HepG2 (cell line): ENCODE data around the gene TMEM187. TPM values are rescaled to one million over a fixed set of nuclear protein-coding genes. Genes with fewer than 3 reads are reported as not detected.

Experiments
- AGO2 ChIP-seq: fragments of 200-400 bp; formaldehyde crosslinking; optimal IDR thresholded peaks from 2 replicates; pipeline ENCODE3; 2017; ENCODE audit warnings: mild to moderate bottlenecking, low read depth, low read length, moderate library complexity
- E2F2 ChIP-seq: sonication (generic); formaldehyde crosslinking; IDR thresholded peaks from 2 replicates; pipeline ENCODE4 v1.4.0; 2020; ENCODE audit warnings: missing genetic modification reagents, borderline replicate concordance
- HOXD1 ChIP-seq: sonication (generic); formaldehyde crosslinking; IDR thresholded peaks from 2 replicates; pipeline ENCODE4 v1.5.0; 2020; ENCODE audit warnings: missing genetic modification reagents
- MED1 ChIP-seq: sonication (generic); formaldehyde crosslinking; IDR thresholded peaks from 2 replicates; pipeline ENCODE4 v1.4.0; 2020; ENCODE audit warnings: missing genetic modification reagents
- PRMT3 ChIP-seq: sonication (generic); formaldehyde crosslinking; IDR thresholded peaks from 2 replicates; pipeline ENCODE4 v1.8.1; 2022; ENCODE audit warnings: low read depth, mild to moderate bottlenecking, moderate library complexity, missing genetic modification reagents, borderline replicate concordance
- RARA ChIP-seq: IDR thresholded peaks from 2 replicates; pipeline ENCODE4 v1.6.1; 2016; ENCODE audit warnings: missing genetic modification reagents, missing compliant biosample characterization
- RBFOX2 ChIP-seq: fragments of 200-400 bp; formaldehyde crosslinking; IDR thresholded peaks from 2 replicates; pipeline ENCODE4 v1.6.1; 2017; ENCODE audit warnings: low read depth, mild to moderate bottlenecking, low read length
- RBM22 ChIP-seq: fragments of 200-400 bp; formaldehyde crosslinking; optimal IDR thresholded peaks from 2 replicates; pipeline ENCODE3; 2017; ENCODE audit warnings: mild to moderate bottlenecking, low read length, moderate library complexity
- SUZ12 ChIP-seq: fragments of 150-350 bp; IDR thresholded peaks from 2 replicates; pipeline ENCODE4 v1.6.1; 2014; ENCODE audit warnings: low read depth, low read length
- ZBTB21 ChIP-seq: sonication (generic); formaldehyde crosslinking; IDR thresholded peaks from 2 replicates; pipeline ENCODE4 v1.4.0; 2020; ENCODE audit warnings: missing genetic modification reagents
- ZNF160 ChIP-seq: sonication (generic); formaldehyde crosslinking; IDR thresholded peaks from 2 replicates; pipeline ENCODE4 v1.8.0; 2022; ENCODE audit warnings: mild to moderate bottlenecking, inconsistent platforms, missing genetic modification reagents
- ZNF17 ChIP-seq: sonication (generic); formaldehyde crosslinking; IDR thresholded peaks from 2 replicates; pipeline ENCODE4 v1.5.0; 2020; ENCODE audit warnings: mild to moderate bottlenecking, missing genetic modification reagents
- ZNF281 ChIP-seq: sonication (generic); formaldehyde crosslinking; IDR thresholded peaks from 2 replicates; pipeline ENCODE4 v1.4.0; 2020; ENCODE audit warnings: missing genetic modification reagents, borderline replicate concordance
- ZNF3 ChIP-seq: IDR thresholded peaks from 2 replicates; pipeline ENCODE4 v1.7.0; 2017; ENCODE audit warnings: inconsistent platforms
- ZNF775 ChIP-seq: sonication (generic); formaldehyde crosslinking; IDR thresholded peaks from 2 replicates; pipeline ENCODE4 v1.4.0; 2020; ENCODE audit warnings: missing genetic modification reagents, mild to moderate bottlenecking, moderate library complexity, borderline replicate concordance
- ZNF781 ChIP-seq: sonication (generic); formaldehyde crosslinking; IDR thresholded peaks from 2 replicates; pipeline ENCODE4 v1.5.1; 2020; ENCODE audit warnings: borderline replicate concordance, mild to moderate bottlenecking, missing genetic modification reagents; ENCODE audit errors: not compliant biosample characterization
- polyA plus RNA-seq, 8 experiments: library from polyadenylated mRNA; depleted of rRNA in 3 of 8; stranded (reverse) in 7 of 8; unstranded in 1 of 8; fragments of >200 nt; fragmentation: Illumina TruSeq in 4 of 8; extraction: Trizol in 4 of 8; gene quantifications; 2 replicates each; pipeline versions ENCODE4 v1.2.1 to v1.2.3, GENCODE V29; 2011 to 2016; ENCODE audit warnings: low read depth in 4 of 8, missing spikeins in 1 of 8, mixed read lengths in 1 of 8; ENCODE audit not compliant: insufficient read depth in 1 of 8
- total RNA-seq, 5 experiments: library from RNA; depleted of rRNA; stranded (reverse); fragments of >200 nt; fragmentation: Illumina TruSeq; extraction: Trizol; gene quantifications; 2 replicates each; pipeline ENCODE4 v1.2.3, GENCODE V29; 2016; ENCODE audit warnings: low read depth in 1 of 5
- TF ChIP-seq, protein P1 (sequence below): sonication (generic); formaldehyde crosslinking; IDR thresholded peaks from 2 replicates; pipeline ENCODE4 v1.5.1; 2020; ENCODE audit warnings: mild to moderate bottlenecking, missing genetic modification reagents, moderate library complexity
- TF ChIP-seq, protein P2 (sequence below): sonication (generic); formaldehyde crosslinking; conservative IDR thresholded peaks from 2 replicates; pipeline ENCODE4 v1.4.0; 2020; ENCODE audit warnings: missing genetic modification reagents

Gene TMEM187
- total and polyA plus RNA-seq, 2 of the 13 experiments (the other 11 are each of a cell fraction or from before 2014, with no cell fraction given) = 2.2 to 6.2 TPM

- peak; percentile 26; the same call in 1 of the 2 replicates for TF ChIP-seq RBFOX2
- TF ChIP-seq ZNF3 (CRISPR knock-in tag) = no peak
- no peak for TF ChIP-seq HOXD1 (CRISPR knock-in tag)
- TF ChIP-seq ZNF281 (CRISPR knock-in tag) = peak; percentile 89
- no peak for TF ChIP-seq PRMT3 (CRISPR knock-in tag)
- TF ChIP-seq E2F2 (CRISPR knock-in tag) = no peak
- TF ChIP-seq ZNF160 (CRISPR knock-in tag) = no peak
- TF ChIP-seq, protein P1, sequence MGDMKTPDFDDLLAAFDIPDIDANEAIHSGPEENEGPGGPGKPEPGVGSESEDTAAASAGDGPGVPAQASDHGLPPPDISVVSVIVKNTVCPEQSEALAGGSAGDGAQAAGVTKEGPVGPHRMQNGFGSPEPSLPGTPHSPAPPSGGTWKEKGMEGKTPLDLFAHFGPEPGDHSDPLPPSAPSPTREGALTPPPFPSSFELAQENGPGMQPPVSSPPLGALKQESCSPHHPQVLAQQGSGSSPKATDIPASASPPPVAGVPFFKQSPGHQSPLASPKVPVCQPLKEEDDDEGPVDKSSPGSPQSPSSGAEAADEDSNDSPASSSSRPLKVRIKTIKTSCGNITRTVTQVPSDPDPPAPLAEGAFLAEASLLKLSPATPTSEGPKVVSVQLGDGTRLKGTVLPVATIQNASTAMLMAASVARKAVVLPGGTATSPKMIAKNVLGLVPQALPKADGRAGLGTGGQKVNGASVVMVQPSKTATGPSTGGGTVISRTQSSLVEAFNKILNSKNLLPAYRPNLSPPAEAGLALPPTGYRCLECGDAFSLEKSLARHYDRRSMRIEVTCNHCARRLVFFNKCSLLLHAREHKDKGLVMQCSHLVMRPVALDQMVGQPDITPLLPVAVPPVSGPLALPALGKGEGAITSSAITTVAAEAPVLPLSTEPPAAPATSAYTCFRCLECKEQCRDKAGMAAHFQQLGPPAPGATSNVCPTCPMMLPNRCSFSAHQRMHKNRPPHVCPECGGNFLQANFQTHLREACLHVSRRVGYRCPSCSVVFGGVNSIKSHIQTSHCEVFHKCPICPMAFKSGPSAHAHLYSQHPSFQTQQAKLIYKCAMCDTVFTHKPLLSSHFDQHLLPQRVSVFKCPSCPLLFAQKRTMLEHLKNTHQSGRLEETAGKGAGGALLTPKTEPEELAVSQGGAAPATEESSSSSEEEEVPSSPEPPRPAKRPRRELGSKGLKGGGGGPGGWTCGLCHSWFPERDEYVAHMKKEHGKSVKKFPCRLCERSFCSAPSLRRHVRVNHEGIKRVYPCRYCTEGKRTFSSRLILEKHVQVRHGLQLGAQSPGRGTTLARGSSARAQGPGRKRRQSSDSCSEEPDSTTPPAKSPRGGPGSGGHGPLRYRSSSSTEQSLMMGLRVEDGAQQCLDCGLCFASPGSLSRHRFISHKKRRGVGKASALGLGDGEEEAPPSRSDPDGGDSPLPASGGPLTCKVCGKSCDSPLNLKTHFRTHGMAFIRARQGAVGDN = peak; percentile 67
- TF ChIP-seq, protein P2, sequence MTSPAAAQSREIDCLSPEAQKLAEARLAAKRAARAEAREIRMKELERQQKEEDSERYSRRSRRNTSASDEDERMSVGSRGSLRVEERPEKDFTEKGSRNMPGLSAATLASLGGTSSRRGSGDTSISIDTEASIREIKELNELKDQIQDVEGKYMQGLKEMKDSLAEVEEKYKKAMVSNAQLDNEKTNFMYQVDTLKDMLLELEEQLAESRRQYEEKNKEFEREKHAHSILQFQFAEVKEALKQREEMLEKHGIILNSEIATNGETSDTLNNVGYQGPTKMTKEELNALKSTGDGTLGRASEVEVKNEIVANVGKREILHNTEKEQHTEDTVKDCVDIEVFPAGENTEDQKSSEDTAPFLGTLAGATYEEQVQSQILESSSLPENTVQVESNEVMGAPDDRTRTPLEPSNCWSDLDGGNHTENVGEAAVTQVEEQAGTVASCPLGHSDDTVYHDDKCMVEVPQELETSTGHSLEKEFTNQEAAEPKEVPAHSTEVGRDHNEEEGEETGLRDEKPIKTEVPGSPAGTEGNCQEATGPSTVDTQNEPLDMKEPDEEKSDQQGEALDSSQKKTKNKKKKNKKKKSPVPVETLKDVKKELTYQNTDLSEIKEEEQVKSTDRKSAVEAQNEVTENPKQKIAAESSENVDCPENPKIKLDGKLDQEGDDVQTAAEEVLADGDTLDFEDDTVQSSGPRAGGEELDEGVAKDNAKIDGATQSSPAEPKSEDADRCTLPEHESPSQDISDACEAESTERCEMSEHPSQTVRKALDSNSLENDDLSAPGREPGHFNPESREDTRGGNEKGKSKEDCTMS = no peak
- no peak for TF ChIP-seq MED1
- peak; percentile 36 for TF ChIP-seq RBM22
- no peak for TF ChIP-seq ZNF781 (CRISPR knock-in tag)
- TF ChIP-seq AGO2 = peak; percentile 60
- TF ChIP-seq ZNF775 (CRISPR knock-in tag) = no peak
- no peak for TF ChIP-seq ZBTB21 (CRISPR knock-in tag)
- 0 out of 2 replicates have a peak, but pooled peaks have one; percentile 46 for TF ChIP-seq RARA (CRISPR knock-in tag)
- no peak for TF ChIP-seq SUZ12
- no peak for TF ChIP-seq ZNF17
Observed at GRCh38 chrX:154012336-154012991, 39.9 kb downstream of the TMEM187 start (continued).
